HG02588 (cell line): Measurements from ENCODE around the gene CSTF3.
"Not testable (repeated sequence)": the region's sequence is repeated elsewhere in the genome, so short reads cannot be mapped to it uniquely, and the experiment has no call there.

Source experiments
- ATAC-seq: cut with Tn5 transposase; IDR thresholded peaks from one replicate; pipeline ENCODE4 v1.9.1; 2021; ENCODE audit warnings: mild to moderate bottlenecking, moderate library complexity; ENCODE audit not compliant: unreplicated experiment

CSTF3 gene

DNA sequence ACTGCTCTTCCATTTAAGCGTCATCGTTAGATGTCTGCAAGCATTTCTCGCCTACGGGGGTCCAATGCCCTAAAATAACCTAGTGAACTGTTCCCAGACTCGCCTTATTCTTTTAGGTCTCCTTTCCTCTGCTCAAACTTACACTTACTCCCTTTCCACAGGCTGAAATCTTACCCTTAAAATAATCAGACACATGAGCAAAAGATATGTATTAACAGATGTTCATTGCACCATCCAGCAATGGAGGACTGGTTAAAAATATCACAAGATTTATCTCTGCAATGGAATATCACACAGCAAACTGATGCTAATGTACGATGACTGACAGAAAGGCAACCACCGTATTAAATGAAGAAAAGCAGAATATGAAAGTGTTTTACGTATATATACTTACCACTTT, 1.6 kb upstream of the CSTF3 start:
- no peak for ATAC-seq

DNA sequence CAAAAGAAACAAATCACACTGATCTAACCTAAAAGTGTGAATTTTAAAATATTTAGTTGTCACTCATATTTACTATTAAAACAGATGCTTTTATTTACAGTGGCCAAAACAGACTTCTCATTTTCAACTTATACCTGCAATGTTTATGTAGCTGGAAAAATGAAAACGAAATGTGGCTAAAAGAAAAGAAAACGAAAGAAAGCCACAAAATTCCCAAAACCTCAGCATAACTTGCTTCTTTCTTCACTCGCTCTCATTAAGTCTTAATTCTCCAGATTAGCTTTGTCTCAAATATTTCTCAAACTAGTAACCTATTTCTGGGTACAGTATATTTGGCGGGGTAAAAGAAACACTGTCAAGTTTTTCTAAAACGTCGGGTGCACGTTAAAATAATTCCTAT, 693 bp downstream of the CSTF3 start:
- ATAC-seq, result no peak

DNA sequence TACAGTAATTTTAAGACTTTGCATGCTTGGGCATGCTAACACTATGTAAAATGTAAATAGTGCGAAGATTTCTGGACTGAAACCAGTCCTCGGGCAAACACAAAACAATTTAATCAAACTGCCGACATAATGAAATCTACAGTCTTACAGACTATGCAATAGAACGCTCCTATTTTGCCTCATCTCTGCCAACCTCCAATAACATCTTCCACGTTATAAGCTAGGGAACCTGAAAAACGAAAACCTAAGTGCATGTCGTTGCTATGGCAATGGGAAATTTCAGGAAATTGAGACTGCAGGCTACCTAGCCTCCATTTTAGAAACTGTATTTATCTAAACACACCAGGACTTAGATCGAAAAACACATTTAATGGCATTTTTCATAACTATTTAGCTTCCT, 1.1 kb downstream of the CSTF3 start:
- ATAC-seq, result no peak

DNA sequence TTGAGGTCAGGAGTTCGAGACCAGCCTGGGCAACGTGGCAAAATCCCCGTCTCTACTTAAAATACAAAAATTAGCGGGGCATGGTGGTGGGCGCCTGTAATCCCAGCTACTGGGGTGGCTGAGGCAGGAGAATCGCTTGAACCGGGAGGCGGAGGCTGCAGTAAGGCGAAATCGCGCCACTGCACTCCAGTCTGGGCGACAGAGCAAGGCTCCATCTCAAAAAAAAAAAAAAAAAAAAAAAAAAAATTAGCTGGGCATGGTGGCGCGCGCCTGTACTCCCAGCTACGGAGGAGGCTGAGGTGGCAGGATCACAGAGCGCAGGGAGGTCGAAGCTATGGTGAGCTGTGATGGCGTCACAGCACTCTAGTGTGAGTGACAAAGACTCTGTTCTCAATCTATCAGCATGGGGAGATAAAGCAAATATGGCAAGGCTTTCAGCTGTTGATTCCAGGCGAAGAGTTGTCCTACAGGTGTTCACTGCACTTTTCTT, 1.9 kb downstream of the CSTF3 start:
- not testable (repeated sequence) for ATAC-seq

DNA sequence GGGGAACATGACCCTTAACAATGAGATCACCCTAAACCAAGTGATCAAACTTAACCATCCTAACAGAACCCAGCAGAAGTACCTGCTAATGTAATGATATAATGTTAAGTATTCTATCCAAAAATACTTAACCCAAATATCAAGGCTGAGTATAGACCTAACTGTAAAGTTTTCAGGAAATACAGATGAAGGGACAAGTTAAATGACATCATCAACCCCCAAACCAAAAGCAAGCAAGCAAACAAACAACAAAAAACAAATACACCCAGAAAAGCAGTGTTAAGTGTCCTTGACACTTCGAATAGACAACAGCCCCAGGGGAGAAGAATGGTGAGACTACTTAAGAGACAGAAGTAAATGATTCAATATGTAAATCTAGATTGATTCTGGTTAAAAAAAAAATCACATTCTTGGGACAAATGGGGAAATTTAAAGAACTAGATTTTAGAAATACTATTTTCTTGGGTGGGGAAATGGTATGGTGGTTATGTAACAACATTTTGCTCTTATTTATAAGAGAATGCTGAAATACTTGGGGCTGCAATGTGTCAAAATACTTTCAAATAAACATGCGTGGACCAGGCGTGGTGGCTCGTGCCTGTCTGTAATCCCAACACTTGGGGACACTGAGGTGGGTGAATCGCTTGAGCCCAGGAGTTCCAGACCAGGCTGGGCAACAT, 2.5 kb downstream of the CSTF3 start:
- ATAC-seq, result no peak

DNA sequence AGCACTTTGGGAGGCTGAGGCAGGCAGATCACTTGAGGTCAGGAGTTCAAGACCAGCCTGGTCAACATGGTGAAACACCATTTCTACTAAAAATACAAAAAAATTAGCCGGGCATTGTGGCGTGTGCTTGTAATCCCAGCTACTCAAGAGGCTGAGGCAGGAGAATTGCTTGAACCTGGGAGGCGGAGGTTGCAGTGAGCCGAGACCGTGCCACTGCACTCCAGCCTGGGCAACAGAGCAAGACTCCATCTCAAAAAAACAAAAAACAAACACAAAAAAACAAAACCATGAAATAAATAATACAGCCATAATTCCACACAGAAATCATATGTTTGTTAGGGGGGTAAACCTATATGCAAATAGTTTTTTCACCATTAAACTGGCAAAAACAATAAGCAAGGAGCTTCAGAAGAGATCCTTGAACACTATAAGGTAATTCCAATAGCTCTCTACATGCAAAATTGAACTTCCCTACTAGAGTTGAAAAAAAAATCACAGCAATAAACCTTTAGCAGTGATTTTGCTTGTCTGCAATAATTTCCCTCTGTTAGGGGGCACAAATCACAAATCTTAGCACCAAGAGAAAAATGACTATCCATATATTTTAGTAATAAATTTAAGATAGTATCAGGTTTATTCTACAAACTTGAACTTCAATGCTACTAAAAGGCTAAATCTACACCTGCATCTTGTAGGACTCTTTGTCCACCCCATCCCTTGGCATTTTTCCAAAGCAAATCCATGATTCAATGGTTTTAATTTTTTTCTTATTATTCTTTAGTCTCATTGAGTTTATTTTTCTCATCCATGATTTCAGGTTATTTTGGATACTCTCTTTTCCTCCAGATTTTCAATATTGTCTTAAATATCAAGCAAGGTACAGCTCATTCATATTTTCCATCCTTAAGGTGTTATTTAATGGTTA, 3.9 kb downstream of the CSTF3 start:
- ATAC-seq, result no peak

DNA sequence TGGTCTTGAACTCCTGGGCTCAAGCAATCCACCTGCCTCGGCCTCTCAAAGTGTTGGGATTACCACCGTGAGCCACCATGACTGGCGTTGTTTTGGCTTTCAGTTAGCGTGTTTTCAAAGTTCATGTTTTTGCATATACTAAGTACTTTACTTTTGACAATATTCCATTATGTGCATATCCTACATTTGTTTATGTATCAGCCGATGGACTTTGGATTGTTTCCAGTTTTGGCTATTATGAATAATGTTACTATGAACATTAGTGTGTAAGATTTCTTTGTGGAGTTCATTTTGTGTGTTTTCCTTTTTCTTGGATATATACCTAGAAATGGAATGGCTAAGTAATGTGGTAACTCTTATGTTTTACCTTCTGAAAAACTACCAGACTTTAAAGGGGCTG, 9.9 kb downstream of the CSTF3 start:
- no peak for ATAC-seq

DNA sequence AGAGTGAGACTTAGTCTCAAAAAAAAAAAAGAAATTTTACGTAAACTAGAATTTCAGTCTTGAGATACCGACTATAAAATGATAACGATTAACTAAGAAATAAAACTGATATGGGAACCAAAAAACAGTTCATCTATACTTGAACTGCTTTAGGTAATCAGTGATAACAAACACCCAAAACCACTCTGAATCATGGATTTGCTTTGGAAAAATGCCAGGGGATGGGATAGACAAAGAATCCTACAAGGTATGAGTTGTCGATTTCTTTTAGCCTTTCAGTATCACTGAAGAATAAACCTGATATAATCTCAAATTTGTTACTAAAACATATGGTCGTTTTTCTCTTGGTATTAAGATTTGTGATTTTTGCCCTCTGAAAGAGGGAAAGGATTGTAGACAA, 13.7 kb downstream of the CSTF3 start:
- ATAC-seq, result no peak

DNA sequence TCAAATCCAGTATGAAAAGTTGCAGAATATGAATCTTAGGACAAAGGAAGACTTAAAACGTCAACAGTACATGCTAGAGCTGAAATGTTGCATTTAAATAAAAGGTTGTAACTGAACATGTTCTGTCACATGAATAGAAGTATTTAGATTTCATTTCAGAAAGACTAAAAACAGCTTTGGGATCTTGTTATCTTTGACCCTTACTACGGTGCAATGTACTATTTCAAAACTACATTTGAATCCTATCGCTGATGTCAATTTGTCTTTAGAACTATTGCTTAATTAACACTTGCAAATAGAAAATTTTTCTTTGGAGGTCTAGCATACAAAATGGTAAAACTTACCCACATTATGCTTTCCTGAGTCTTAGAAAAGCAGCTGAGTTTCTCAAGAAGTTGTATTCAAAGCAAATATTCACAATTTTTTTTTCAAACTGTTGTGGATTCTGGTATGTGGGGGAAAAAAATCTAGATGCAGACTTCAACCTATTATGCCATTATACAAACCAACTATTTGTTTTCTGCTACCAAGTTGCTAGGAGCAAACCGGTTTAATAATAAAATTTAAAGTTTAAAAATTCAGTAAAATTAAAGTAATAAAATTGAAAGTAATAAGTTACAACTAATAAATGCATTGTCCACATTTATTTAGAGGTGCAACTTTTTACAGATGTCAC, 25.4 kb downstream of the CSTF3 start:
- ATAC-seq, result no peak

DNA sequence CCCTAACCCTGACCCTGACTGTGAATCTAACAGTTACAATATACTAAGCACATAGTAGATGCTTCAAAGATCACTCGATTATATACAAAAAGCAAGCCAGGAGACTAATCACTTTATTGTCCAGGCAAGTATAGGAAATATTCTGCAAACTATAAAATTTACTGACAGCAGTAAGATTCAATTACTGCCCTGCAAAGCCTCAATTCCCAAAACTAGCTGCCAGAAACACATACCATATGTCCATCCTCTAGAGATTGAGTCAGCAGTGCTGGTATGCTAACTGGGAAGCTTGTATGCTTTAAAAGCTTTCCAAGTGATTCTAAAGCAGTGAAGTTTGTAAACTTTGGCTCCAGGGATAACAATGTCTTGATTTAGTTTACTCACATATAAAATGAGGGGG, 26.1 kb downstream of the CSTF3 start:
- no peak for ATAC-seq

DNA sequence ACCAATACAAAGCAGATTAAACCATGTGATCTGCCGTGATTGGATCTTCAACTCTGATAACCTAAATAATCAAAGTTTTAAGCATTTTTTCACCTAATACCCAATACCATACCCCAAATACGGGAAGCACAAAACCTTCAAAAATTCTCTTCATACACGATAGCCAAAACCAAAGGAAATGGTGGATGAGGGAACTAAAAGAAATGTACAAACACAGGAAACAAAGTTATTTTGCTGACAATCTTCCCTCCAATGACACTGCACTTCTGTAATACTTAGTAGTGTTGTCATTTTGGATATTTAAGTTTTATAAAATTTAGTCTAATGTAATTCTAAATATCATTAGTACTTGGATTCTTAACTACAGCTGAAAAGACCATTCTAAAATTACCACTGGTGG, 27.0 kb downstream of the CSTF3 start:
- no peak for ATAC-seq

DNA sequence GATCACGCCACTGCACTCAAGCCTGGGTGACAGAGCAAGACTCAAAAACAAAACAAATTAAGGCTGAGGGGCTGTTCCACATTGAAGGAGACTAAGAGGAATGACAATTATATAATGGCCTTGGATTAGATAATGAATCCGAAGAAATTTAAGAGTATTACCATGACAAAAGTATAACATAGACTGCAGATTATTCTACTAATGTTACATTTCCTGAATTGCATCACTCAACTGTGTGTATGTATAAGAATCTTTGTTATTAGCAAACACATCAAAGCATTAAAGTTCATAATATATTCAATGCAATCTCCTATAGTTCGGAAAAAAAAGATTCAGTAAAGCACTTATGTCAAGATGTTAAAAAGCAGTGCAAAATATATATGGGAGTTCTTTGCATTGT, 27.5 kb downstream of the CSTF3 start:
- ATAC-seq, result no peak

DNA sequence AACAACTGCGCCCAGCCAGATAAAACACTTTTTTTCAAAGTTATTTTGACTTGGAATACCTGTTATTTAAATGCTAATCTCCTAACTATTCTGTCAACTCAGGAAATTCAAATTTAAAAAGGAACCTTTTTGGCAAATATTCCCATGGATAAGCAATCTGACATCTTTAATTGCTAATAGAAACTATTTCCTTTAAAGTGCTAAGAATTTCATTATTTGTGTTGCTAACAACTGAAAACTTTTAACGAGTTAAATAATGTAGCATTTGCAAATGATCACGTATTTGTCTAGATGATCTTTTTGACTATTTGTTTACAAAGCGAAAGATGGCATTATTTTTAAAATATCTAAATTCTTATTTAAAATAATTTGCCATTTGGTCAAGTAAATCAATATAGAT, 28.8 kb downstream of the CSTF3 start:
- no peak for ATAC-seq

DNA sequence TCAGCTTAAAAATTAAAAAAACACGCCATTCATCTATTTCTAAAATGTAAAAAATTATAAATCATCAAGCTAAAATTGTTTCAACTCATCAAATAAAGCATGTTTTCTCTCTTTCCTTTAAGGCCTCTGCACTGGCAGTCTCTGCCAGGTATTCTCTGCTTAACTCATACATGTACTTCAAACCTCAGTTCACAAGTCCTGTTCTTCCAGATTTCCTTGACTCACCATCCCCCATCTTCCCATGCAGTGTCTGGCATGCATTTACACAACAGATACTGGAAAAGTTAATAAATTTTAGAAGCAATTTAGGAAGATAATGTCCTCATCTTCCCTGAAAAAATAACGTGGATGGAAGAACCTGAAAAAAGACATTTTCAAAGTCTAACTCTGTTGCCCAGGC, 32.5 kb downstream of the CSTF3 start:
- no peak for ATAC-seq

DNA sequence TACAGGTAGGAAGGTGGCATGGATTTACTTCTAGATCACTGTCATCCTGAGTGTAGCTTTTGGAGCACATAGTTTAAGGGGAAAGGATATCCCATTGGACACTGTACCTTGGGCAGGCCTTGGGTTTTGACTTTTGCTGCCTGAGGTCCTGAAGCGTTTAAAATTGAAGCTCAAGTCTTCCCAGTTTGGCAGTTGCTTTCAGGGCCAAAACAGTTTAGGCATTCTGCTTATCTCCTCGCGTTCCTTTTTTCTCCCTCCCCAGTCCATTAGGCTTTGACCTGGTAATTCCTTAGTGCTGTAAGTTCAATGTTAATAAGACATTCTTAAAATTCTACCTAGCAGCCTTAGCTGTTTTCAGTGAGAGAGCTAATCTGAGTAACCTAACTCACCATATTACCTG, 35.7 kb downstream of the CSTF3 start:
- no peak for ATAC-seq

DNA sequence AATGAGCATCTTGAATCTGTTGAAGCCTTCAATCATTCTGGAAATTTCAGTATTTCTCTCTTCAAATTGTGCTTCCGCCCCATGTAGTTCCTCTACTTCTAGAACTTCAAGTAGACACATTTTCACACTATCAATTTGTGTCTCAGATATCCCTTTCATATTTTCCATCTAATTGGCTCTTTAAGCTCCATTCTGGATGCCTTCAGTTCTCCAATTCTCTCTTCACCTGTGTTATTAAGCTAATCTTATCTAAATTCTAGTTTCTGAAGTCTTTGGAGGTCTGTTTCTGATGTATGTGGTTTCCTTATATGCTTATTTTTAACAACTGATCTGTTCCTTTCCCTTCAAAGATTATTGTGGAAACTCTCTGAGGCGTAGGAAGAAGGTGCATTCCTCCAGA, 36.3 kb downstream of the CSTF3 start:
- no peak for ATAC-seq

DNA sequence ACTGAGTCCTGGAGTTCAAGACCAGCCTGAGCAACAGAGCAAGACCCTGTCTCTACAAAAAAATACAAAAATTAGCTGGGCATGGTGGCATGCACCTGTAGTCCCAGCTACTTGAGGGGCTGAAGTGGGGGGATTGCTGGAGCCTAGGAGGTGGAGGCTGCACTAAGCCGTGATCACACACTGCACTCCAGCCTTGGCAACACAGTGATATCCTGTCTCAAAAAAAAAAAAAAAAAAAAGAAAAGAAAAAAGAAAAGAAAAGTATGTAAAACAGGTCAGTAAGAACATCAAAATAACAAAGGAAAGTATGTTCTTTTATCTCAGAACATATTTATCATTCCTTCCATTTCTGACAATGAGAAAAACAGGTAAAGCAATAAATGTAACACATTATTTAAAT, 38.6 kb downstream of the CSTF3 start:
- not testable (repeated sequence) for ATAC-seq

DNA sequence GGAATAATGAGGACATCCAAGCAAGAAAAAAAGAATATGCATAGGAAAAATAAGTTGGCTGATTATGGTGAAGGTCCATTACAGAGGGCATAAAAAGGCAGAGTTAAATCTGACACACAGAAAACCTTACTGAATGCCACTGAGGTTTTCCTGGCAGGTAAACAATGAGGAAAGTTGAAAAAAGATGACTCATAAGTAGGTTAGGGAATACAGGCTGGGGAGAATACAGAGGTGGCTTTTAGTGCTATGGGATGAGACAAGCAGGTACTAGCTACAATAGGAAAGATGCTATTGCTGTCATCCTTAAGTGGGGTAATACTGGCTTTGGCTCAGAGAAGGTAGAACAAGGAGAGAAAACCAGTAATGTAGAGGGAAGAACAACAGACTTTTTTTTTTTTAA, 44.7 kb downstream of the CSTF3 start:
- ATAC-seq, result no peak

DNA sequence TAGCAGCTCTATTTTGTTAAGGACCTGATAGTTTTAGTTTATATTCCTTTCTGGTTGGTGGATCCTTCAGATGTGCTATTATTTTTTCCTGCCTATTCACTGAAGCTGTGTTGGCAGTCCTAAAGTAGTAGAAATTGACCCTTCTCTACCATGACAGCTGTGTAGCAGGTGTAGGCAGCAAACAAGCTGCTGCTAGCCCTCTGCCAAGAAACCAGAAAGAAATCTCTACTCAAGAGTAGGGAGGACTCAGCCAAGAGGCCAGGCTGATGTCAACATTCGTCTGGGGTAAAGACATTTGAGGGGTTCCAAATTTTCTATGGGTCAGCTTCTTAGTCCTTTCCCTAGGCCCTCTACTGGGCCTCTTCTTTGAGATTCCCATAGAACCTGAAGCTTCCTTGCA, 51.2 kb downstream of the CSTF3 start:
- ATAC-seq, result no peak

DNA sequence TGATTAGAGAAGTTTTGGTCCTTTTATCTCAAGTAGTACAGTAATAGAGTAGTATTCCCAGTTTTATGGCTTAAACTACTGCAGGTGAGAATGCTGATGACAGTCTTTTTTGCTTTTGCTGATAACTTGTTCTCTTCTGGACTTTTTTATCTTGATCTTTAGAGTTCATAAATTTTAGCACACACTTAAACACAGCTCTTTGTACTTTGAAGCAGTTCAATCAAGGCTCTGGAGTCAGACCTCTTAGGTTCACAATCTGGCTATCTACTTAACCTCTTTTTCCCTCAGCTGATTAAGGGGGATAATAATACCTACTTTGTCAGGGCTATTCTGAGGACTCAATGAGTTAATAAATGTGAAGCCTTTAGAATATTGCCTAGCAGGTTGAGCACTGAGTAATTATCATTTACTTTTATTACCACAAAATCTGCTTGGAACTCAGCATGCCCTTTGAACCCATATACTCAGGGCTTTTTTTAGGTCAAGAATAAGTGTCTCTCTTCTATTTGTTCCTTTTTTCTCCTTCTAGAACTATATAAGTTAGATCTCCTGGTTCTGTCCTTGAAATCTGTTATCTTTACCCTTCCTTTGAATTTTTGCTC, 51.9 kb downstream of the CSTF3 start:
- no peak for ATAC-seq

DNA sequence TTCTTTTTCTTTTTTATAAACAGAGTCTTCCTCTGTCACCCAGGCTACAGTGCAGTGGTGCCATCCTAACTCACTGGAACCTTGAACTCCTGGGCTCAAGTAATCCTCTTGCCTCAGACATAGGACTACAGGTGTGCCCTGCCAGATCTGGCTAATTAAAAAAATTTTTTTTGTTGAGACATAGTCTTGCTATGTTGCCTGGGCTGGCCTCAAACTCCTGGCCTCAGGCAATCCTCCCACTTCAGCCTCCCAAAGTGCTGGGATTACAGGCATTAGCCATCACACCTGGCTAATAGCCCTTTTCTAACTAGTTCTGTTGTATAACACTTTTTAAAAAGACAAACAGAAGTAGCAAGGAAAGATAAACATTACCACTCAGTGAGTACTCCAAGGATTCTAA, 57.4 kb downstream of the CSTF3 start:
- ATAC-seq, result no peak
